Muscle of back (tissue), 11 donors: ENCODE results near the gene TSPAN16. TPM values are rescaled to one million over a fixed set of nuclear protein-coding genes. Genes with fewer than 3 reads are reported as not detected.
A peak's percentile ranks its signal among the peaks of the same experiment; 100 is the strongest.
"Not testable (repeated sequence)": the region's sequence is repeated elsewhere in the genome, so short reads cannot be mapped to it uniquely, and the experiment has no call there.

Experiments
- DNase-seq, 3 donors: peaks; one replicate each; pipeline versions ENCODE4 v3.0.0 to v3.0.0-alpha.2; 2013
- polyA plus RNA-seq, 10 donors: library from polyadenylated mRNA; unstranded; fragments of 120-200 nt; gene quantifications; one replicate each; pipeline ENCODE4 v1.2.1, GENCODE V29; 2013; ENCODE audit not compliant: insufficient read length in 10 of 10

TSPAN16 gene
- polyA plus RNA-seq, 10 donors, result 0.22 TPM; not detected in 9

- no peak for DNase-seq
Measured at GRCh38 chr19:11306337-11306736, 10.4 kb downstream of the TSPAN16 start.

GRCh38 chr19:11320278-11320995, 24.5 kb downstream of the TSPAN16 start:
- DNase-seq, result not testable (repeated sequence)

- no peak for DNase-seq
Measured at GRCh38 chr19:11321191-11322126, 25.5 kb downstream of the TSPAN16 start.

- no peak for DNase-seq
Measured at GRCh38 chr19:11322269-11323024, 26.5 kb downstream of the TSPAN16 start.

- no peak for DNase-seq
Measured at GRCh38 chr19:11323601-11324078, 27.7 kb downstream of the TSPAN16 start.

GRCh38 chr19:11324079-11324661, 28.2 kb downstream of the TSPAN16 start:
- peak; percentile 70 to 83 (median 79) for DNase-seq

GRCh38 chr19:11324748-11325389, 28.9 kb downstream of the TSPAN16 start:
- DNase-seq, result no peak

GRCh38 chr19:11325544-11325943, 29.6 kb downstream of the TSPAN16 start:
- no peak for DNase-seq

- DNase-seq, result no peak
Measured at GRCh38 chr19:11330127-11330526, 34.2 kb downstream of the TSPAN16 start.

- DNase-seq, result no peak
Measured at GRCh38 chr19:11331502-11331901, 35.5 kb downstream of the TSPAN16 start.

- DNase-seq, result no peak
Measured at GRCh38 chr19:11332822-11333221, 36.9 kb downstream of the TSPAN16 start.

- not testable (repeated sequence) for DNase-seq
Measured at GRCh38 chr19:11333838-11334237, 37.9 kb downstream of the TSPAN16 start.

- no peak for DNase-seq
Measured at GRCh38 chr19:11335449-11336146, 39.6 kb downstream of the TSPAN16 start.

- no peak for DNase-seq
Measured at GRCh38 chr19:11337080-11337479, 41.1 kb downstream of the TSPAN16 start.

GRCh38 chr19:11338121-11338520, 42.2 kb downstream of the TSPAN16 start:
- no peak for DNase-seq

GRCh38 chr19:11338569-11339253, 42.8 kb downstream of the TSPAN16 start:
- DNase-seq, result no peak

- DNase-seq, result peak; percentile 88 to 97 (median 95)
Measured at GRCh38 chr19:11339254-11340098, 43.5 kb downstream of the TSPAN16 start, which contains the start of gene RAB3D. RAB3D (minus strand) TSS chr19:11339657; CDS start chr19:11337399, 2,258 bp downstream.

- not testable (repeated sequence) for DNase-seq
Measured at GRCh38 chr19:11340099-11340467, 44.1 kb downstream of the TSPAN16 start.

GRCh38 chr19:11342429-11342828, 46.5 kb downstream of the TSPAN16 start:
- no peak for DNase-seq
